Activated CD4-positive, alpha-beta T cell treated with anti-CD3 and anti-CD28 coated beads, Interleukin-2, amount 50 U/mL, for 4 hours (primary cell): ENCODE data around the gene RADIL.
A peak's percentile ranks its signal among the peaks of the same experiment; 100 is the strongest.
"Not testable (repeated sequence)": the region's sequence is repeated elsewhere in the genome, so short reads cannot be mapped to it uniquely, and the experiment has no call there.

Experiments
- DNase-seq, 2 experiments: peaks; one replicate each; pipeline ENCODE4 v3.0.0-alpha.2; 2020

Gene RADIL

DNA sequence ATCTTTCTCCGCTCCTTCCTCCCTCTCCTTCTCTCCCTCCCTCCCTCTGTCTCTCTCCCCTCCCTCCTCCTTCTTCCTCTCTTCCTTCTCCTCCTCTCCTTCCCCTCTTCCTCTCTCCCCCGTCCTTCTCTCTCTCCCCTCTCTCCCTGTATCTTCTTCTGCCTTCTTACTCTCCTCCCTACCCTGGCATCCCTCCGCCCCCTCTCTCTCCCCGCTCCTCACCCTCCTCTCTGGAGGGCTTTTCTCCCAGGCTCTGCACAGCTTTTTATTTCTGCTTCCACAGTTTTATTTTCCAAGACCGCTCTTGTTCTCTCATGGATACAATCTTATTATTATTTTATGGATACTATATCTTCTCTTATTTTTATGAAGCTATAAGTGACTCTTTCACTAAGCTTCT, 75.5 kb downstream of the RADIL start:
- no peak for DNase-seq

DNA sequence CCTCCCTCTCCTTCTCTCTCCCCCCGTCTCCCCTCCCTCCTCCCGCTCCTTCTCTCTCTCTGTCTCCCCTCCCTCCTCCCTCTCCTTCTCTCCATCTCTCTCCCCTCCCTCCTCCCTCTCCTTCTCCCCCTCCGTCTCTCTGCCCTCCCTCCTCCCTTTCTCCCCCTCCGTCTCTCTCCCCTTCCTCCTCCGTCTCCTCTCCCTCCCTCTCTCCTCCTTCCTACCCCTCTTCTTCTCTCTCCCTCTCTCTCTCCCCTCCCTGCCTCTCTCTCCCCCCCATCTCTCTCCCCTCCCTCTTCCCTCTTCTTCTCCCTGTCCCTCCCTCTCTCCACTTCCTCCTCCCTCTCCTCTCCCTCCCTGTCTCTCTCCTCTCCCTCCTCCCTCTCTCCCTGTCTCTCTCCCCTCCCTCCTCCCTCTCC, 75.9 kb downstream of the RADIL start:
- no peak for DNase-seq

DNA sequence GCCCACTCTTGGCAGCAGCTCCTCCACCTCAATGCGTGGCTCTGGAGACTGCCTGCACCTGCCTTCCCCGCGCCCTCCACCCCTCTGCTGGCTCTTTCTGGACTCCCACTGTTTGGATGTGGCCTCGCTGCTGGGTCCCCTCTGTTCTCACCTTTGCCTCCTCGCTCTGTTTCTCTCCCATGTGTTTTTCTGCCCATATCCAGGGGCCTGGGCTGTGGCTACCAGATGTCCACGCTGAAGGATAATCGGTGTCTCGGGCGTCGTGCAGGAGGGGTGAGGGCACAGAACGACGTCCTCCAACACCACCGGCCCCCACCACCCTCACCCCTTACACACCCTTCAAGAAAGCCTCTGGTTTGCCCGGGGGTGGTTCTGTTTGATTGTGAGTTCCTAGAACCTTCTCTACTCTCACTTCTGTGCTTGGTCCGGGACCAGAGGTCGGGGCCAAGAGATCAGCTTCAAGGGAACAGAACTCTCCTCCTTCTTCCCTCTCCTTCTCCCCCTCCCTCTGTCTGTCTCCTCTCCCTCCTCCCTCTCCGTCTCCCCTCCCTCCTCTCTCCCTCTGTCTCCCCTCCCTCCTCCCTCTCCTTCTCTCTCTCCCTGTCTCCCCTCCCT, 76.4 kb downstream of the RADIL start:
- DNase-seq, result no peak

DNA sequence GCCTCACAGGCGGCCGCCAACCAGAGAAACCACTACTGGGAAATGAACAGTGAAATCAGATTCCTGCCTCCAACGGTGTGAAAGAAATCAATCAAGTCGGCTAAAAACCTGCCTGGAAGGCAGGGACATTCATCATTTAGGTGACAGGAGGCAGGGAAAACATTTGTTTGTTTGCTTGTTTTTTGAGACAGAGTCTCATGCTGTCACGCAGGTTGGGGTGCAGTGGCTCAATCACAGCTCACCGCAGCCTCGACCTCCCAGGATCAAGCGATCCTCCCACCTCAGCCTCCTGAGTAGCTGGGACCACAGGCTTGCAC, 77.6 kb downstream of the RADIL start:
- no peak for DNase-seq

DNA sequence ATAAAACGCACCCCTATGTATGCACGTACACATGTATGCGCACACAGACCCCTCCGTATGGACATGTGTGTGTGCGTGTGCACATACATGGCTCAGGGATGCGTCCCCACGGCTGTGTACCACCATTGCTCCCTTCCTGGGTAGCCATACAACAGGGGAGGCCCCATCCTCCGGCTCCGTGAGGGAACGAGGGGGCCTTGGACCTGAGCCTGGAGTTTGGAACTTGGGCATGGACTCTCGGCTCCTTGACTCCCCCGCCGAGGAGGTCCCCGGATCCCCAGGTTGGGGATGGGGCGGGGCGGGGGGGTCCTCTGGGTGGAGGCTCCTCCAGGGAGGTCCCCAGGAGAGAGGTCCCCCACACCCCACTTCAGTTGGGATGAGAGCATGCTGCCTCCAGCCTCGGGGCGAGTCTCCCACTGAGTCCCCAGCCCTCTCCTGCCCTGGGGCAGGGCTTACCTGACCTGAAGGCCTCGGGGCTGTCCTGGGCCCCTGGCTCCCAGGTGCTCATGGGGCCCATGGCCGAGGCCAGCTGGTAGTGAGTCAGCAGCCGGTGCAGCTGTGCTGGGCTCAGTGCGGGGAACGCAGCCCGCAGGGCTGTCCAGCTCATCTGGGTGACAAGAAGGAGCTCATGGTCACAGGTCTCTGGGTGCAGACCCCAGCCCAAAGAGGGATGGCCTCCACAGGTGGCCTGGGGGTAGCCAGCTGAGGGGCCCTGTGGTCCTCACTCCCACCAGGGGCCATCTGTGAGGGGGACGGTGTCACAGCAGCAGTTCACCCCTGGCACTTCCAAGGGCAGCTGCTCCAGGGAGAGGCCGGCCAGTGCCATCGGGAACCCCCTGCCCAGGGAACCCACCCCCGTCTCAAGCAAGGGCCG, 78.2 kb downstream of the RADIL start:
- no peak for DNase-seq

DNA sequence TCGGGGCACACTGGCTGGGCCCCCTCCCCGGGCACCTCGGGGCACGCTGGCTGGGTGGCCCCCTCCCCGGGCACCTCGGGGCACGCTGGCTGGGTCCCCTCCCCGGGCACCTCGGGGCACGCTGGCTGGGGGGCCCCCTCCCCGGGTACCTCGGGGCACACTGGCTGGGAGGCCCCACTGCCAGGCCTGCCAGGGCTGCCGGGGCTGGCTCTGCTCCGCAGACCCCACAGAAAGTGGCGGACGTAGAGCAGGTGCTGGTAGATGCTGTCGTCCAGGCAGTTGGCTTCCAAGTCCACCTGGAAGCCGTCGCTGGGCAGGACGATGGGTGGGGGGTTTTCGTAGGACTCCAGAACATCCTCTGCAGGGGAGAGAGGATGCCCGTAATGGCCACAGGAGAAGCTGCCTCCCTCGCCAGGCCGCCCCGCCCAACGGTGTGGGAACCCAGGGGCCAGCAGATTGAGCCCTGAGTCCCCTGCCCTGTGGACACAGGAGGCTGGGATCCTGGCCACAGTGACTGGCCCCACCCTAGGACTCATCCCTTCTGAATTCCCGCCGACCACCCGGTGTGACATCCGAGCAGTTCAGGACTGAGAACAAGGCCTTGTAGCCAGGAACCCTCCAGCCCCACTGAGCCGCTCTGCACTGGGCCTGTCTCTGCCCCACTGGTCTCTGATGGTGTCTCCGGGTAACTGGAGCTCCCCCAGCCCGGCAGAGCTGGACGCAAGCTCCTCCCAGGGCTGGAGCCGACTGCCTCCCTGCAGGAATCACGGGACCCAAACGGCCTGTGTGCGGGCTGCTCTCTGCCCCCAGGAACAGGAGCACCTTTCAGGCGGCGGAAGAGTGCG, 79.9 kb downstream of the RADIL start:
- DNase-seq, result no peak

DNA sequence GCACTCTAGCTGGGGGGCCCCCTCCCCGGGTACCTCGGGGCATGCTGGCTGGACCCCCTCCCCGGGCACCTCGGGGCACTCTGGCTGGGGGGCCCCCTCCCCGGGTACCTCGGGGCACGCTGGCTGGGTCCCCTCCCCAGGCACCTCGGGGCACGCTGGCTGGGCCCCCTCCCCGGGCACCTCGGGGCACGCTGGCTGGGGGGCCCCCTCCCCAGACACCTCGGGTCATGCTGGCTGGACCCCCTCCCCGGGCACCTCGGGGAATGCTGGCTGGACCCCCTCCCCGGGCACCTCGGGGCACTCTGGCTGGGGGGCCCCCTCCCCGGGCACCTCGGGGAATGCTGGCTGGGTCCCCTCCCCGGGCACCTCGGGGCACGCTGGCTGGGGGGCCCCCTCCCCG, 80.9 kb downstream of the RADIL start:
- not testable (repeated sequence) for DNase-seq

DNA sequence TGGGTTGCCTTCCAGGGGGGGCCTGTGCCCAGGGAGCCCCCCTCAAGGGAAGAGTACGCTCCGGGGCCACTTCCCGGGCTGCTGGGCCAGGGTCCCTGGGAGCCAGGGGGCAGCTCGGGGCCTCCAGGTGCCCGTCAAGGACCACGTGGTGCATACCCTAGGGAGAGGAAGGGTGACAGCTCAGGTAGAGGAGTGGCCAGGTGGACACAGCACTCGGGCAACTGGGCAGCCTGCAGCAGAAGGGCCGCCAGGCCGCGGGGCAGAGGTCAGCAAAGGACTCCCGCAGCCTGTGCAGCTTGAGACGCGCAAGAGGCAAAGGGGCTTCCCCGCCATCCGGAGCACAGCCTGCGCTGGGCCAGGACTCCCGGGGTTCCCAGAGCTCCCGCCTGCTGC, 81.7 kb downstream of the RADIL start:
- no peak for DNase-seq

DNA sequence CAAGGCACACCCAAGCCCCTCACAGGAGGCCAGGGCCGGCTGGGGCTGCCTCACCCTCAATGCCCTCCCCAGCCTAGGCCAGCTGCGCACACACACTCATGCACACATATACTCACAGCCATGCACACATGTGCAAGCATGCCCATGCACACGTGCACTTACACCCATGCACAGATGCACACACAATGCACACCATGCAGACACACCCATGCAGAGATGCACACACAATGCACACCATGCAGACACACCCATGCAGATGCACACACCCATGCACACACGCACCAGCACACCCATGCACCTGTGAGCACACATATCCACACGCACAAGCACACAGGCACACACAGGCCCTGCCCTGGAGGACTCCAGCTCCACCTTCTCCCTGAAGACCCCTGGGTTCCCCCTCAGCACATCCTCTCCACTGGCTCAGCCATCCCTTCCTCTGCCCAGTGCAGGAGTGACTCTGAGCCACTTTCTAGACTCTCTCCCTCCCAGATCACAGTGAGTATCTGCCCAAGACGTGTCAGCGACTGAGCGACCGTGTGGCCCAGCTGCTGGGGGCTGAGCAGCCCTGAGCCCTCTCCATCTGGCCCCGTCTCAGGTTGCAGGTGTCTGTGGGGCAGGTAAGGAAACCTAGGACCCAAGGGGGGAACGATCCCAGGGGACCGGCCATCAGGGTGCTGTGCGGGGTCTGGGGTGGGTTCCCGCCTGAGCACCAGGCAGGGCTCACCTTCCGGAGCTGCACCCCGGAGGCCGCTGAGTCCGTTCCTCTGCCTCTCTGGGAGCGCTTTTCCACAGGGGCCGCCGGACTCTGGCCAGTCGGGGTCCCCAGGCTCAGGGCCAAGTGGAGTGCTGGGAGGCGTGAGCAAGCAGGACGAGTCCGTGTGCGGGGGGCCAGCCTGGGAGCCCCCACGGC, 82.3 kb downstream of the RADIL start:
- no peak for DNase-seq

DNA sequence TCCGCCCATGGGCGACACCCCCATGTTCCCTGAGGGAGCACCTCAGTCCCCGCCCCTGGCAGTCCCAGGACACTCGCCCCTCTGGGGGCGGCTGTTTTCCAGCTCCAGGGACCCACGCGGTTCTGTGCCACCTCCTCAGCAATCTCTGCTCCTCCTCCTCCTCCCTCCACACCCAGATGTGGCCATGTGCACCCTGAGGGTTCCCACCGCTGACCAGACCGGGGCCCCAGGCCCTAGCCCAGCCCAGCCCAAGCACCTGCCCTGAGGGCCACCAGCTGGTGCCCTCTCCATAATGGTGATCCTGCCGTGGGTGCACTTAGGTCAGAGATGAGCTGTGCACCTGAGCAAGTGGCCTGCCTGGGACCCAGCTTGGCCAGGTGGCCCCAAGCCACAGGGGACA, 83.0 kb downstream of the RADIL start:
- no peak for DNase-seq

DNA sequence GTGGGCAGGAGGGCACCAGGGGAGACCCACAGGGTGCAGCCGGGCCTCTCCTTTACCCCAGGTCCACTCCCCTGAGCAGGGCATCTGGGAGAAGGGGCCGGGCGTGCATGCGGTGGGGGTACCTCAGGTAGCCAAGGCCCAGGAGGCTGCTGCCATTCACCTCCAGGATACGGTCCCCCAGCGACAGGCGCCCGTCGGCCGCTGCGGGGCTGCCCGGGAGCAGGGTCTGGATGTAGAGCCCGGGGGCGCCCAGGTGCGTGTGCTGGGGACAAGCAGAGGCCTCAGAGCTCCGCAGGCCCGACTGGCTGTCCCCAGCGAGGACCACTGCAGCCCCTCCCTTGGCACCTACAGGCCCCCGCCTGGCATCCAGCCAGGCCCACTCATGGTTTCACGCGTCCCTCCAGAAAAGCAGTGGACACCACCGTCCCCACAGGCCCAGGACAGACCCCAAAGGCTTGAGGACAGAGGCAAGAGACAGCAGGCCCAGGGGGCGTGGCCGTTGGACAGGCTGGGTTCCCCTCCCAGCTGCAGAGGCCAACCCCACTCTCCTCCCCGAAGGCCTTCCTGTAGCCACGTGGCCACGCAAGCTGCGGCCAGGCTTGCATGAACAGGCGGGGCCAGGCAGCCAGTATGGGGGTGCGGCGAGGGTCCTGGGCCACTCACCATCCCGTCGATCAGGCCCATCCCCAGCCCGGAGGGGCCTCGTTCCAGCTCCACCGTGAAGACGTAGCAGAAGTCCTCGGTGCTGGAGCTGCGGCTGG, 83.8 kb downstream of the RADIL start:
- no peak for DNase-seq

DNA sequence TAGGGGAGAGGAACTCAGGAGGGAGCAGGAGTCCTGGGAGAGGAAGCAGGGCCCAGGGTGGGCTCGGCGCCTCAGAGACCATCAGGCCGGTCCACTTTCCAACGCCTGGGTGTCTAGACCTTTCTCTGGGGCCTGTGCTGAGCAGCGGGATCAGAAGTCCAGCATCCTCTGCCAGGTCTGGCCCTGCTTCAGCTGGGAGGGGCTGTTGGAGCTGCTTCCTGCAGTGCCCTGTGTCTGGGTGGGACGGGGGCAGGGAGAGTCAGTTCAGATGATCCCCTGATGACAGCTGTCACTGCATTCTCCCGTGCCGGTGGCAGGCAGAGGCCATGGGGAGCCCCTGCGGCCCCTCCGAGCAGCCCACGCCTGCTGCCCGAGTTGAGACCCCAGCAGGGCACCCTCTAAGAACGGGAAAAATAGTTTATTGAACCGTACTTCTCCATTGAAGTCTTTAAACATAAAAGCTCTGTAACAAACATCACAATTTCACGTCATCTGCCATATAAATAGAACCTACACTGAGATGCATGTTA, 84.7 kb downstream of the RADIL start:
- no peak for DNase-seq

DNA sequence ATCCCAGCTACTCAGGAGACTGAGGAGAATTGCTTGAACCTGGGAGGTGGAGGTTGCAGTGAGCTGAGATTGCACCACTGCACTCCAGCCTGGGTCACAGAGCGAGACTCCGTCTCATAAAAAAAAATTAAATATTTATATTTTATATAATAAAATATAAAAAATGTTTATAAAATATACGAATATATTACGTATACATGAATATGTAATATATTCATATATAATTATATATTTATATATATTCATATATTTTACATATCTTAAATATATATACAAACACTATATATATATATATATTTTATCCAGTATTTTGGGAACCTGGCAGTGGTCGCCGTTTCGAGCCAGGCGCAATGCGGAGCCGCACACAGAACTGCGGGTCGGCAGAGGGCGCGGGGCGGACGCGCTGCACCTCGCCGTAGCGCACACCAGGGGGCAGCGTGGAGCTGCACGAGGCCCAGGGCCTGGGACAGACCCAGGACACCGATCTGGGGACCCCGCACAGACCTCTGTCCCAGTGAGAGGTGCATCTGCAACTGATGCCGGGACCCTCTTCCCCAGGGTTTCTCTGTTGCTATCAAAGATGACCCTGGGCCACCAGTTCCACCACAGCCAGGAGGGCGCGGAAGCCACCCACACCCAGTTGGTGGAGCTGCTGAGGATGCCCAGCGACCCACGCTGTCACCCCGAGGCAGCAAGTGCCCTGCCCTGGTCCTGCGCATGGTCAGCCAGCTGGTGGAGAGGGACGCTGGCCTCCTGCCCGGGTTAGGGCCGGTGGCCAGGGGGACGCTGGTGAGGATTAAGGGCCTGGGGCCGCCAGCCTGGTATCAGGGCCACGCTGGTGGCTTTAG, 85.4 kb downstream of the RADIL start:
- peak; percentile 39 to 50 for DNase-seq

DNA sequence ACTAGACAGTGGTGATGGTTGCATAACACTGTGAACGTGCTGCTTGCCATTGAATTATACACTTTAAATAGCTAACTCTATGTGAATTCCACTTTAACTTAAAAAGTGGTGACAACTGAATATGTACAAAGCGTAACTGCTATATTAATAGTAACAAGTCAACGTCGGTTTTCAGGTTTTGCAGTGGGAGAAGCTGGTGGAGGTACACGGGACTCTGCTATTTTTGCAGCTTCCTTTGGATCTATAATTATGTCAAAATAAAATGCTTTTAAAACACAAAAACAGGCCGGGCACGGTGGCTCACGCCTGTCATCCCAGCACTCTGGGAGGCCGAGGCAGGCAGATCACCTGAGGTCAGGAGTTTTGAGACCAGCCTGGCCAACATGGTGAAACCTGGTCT, 87.1 kb downstream of the RADIL start:
- no peak for DNase-seq

DNA sequence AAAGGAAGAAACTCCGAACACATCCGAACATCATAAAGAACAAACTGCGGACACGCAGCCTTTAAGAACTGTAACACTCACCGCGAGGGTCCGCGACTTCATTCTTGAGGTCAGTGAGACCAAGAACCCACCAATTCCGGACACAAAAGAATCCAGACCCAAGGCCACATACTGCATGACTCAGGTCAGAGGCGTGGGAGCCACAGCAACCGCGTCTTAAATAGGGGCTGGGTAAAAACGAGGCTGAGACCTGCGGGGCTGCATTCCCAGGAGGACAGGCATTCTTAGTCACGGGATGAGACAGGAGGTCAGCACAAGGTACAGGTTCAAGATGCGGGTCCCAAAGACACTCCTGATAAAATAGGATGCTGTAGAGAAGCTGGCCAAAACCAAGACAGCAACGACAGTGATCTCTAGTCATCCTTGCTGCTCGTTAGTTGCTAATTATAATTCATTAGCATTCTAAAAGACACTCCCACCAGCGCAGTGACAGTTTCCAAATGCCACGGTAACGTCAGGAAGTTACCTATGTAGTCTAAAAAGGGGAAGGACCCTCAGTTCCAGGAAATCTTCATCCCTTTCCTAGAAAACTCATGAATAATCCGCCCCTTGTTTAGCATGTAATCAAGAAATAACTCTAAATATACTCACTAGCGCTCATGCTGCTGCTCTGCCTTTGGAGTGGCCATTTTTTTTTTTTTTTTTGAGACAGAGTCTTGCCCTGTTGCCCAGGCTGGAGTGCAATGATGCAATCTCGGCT, 88.7 kb downstream of the RADIL start:
- DNase-seq, result no peak

DNA sequence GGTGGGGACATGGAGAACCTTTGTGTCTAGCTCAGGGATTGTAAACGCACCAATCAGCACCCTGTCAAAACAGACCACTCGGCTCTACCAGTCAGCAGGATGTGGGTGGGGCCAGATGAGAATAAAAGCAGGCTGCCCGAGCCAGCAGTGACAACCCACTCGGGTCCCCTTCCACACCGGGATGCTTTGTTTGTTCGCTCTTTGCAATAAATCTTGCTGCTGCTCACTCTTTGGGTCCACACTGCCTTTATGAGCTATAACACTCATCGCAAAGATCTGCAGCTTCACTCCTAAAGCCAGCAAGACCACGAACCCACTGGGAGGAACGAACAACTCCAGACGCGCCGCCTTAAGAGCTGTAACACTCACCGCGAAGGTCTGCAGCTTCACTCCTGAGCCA, 89.3 kb downstream of the RADIL start:
- not testable (repeated sequence) for DNase-seq

DNA sequence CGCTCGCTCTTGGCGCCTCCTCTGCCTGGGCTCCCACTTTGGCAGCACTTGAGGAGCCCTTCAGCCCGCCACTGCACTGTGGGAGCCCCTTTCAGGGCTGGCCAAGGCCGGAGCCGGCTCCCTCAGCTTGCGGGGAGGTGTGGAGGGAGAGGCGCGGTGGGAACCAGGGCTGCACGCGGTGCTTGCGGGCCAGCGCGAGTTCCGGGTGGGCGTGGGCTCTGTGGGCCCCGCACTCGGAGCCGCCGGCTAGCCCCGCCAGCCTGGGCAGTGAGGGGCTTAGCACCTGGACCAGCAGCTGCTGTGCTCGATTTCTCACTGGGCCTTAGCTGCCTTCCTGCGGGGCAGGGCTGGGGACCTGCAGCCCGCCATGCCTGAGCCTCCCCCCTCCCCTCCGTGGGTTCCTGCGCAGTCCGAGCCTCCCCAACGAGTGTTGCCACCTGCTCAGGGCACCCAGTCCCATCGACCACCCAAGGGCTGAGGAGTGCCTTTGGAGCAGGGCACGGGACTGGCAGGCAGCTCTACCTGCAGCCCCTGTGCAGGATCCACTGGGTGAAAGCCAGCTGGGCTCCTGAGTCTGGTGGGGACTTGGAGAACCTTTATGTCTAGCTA, 90.0 kb downstream of the RADIL start:
- DNase-seq, result not testable (repeated sequence)

DNA sequence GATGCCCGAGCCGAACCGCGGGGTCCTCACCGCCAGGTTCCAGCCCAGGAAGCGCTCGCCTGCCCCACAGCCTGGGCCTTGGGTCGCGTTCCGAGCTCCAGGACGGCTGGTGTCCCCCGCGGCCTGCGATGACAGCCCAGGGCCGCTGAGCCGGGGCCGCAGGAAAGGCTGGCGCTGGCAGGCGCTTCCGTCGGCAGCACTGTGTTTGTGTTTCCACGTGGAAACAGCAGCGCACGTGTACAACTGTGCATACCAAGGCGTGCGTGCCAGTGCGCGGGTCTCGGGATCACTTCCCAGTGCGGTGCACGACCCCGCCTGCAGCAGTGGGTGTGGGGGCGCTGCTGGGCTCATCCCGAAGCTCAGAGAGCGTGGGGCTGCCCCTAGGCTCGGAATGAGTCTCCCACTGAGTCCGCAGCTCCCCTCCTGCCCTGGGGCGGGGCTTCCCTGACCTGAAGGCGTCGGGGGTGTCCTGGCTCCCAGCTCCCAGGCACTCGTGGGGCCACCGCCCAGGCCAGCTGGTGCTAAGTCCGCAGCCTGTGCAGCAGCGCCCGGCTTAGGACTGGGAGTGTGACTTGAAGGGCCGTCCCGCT, 90.9 kb downstream of the RADIL start:
- DNase-seq, result peak; percentile 8 to 19
